HG03135 (cell line): ENCODE data around the gene RBL2.
"Not testable (repeated sequence)": the region's sequence is repeated elsewhere in the genome, so short reads cannot be mapped to it uniquely, and the experiment has no call there.

ENCODE experiments used
- ATAC-seq: cut with Tn5 transposase; IDR thresholded peaks from one replicate; pipeline ENCODE4 v1.9.1; 2021; ENCODE audit warnings: mild to moderate bottlenecking, moderate library complexity; ENCODE audit not compliant: unreplicated experiment

The RBL2 gene

DNA sequence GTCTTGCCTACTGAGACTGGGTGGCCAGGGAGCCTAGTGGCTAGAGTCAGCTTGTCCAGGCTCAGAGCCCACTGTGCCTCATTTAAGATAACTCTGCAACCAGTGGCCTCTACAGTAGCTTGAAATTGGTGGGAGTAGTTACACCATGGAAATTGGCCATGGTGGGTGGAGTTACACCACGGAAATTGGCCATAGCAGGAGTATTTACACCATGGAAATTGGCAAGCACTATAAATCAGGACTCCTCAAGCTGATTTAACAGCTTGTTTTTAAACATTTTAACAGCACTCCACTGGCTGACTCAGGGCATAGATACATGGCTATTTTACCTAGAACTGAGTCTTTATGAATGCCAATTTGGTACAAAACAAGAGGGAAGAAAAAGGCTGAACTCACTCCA lies 96.5 kb downstream of the RBL2 start:
- no peak for ATAC-seq

DNA sequence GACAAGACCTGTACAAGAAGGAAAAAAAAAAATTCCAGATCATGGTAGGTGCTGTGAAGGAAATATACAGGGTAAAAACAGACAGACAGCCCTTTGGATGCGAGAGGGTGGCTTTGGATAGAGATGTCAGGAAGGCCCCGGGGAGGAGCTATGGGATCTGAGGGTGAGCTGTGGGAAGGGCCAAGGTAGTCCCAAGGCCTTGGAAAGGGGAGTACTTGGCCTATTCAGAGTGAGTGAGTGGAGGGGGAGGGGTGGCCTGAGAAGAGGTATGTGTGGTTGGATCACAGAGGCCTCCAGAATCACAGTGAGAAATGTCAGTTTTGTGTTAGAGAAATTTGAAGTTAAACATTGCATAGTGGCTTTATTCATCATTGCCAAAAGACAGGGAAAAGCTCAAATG lies 99.9 kb downstream of the RBL2 start:
- ATAC-seq: no peak

DNA sequence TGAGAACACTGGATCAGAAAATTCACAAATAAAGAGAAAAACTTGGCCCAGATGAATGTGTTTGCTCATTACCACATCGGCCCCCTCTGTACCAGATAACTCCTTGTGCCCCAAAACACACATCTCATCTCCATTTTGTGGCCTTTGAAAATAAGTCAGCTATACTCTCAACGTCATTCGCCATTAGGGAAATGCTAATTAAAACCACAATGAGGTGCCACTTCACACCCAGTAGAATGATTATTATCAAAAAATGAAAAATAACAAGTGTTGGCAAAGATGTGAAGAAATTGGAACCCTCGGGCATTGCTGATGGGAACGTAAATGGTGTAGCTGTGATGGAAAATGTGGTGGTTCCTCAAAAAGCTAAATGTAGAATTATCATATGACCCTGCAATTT lies 103.4 kb downstream of the RBL2 start:
- ATAC-seq: no peak

DNA sequence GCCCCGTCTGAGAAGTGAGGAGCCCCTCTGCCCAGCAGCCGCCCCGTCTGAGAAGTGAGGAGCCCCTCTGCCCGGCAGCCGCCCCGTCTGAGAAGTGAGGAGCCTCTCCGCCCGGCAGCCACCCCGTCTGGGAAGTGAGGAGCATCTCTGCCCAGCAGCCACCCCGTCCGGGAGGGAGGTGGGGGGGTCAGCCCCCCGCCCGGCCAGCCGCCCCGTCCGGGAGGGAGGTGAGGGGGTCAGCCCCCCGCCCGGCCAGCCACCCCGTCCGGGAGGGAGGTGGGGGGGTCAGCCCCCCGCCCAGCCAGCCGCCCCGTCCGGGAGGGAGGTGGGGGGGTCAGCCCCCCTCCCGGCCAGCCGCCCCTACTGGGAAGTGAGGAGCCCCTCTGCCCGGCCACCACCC lies 105.1 kb downstream of the RBL2 start:
- not testable (repeated sequence) for ATAC-seq

DNA sequence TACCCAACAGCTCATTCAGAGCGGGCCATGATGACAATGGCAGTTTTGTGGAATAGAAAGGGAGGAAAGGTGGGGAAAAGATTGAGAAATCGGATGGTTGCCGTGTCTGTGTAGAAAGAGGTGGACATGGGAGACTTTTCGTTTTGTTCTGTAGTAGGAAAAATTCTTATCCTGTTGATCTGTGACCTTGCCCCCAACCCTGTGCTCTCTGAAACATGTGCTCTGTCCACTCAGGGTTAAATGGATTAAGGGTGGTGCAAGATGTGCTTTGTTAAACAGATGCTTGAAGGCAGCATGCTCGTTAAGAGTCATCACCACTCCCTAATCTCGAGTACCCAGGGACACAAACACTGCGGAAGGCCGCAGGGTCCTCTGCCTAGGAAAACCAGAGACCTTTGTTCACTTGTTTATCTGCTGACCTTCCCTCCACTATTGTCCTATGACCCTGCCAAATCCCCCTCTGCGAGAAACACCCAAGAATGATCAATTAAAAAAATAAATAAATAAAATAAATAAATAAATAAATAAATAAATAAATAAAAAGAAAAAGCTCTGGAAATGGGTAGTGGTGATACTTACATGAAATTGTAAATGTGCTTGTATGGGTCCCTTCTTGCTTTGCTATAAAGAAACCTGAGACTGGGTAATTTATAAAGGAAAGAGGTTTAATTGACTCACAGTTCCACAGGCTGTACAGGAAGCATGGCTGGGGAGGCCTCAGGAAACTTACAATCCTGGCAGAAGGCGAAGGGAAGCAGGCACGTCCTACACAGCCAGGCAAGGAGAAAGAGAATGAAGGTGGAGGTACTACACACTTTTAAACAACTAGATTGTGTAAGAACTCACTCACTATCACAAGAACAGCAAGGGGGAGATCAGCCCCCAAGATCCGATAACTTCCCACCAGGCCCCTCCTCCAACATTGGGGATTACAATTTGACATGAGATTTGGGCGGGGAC lies 105.8 kb downstream of the RBL2 start:
- not testable (repeated sequence) for ATAC-seq
